ENCODE results near the gene EPN2. TPM values are rescaled to one million over a fixed set of nuclear protein-coding genes. Genes with fewer than 3 reads are reported as not detected.

Gene EPN2
- total RNA-seq, 1 experiment from 2014 or later = 35.6 TPM

DNA sequence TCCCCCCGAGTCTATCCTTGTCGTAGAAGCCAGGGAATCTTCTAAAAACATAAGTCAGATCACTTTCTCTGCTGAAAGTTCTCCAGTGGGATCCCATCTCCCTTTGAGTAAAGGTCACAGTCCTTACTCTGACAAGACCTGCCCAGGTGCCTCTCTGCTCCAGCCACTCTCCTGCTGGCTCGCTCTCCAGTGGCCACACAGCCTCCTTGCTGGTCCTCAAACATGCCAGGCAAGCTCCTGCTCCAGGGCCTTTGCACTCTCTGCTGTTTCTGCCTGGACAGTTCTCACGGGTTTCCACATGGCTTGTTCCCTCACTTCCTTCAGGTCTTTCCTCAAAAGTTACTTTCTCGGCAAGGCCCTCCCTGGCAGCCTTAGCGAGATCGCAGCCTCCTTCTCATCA, 122.0 kb downstream of the EPN2 start:
- H3K4me1 Mint-ChIP-seq (ENCODE audit: low read depth, unreplicated experiment) = no peaks in the 10 kb centered on the region
- intact Hi-C loops (cut with micrococcal nuclease; ENCODE audit: unreplicated experiment) = no loop called here
- no TSS peak for BruUV-seq (replicated peaks)
- no peaks in the 10 kb centered on the region for H3K9me3 Mint-ChIP-seq (ENCODE audit: unreplicated experiment)
- ChIA-PET POLR2A (no interaction called here), CTCF (no interaction called here)
- no peak overlapping the region for H3K27ac Mint-ChIP-seq (ENCODE audit: unreplicated experiment)
- H3K4me3 Mint-ChIP-seq (ENCODE audit: unreplicated experiment) = no peak overlapping the region
- Histone ChIP-seq H3K4me1 (peaks cover 6% of the 10 kb centered on the region), H3K27me3 (replicated peaks; ENCODE audit: control insufficient read depth, insufficient read depth, low read length) (no peaks in the 10 kb centered on the region; the same call in 1 of the 2 replicates), H3K4me3 (ENCODE audit: low read depth, low read length) (no peak overlapping the region), H3K36me3 (ENCODE audit: control insufficient read depth, insufficient read depth, low read length) (no peaks in the 10 kb centered on the region), H3K9me3 (no peaks in the 10 kb centered on the region)
- H3K36me3 Mint-ChIP-seq (ENCODE audit: insufficient read depth, unreplicated experiment) = no peaks in the 10 kb centered on the region
- no peaks in the 10 kb centered on the region for H3K27me3 Mint-ChIP-seq (ENCODE audit: insufficient read depth, unreplicated experiment)
- DNase-seq = peak in 1 of 2 experiments; percentile 15
- TF ChIP-seq, protein P1, sequence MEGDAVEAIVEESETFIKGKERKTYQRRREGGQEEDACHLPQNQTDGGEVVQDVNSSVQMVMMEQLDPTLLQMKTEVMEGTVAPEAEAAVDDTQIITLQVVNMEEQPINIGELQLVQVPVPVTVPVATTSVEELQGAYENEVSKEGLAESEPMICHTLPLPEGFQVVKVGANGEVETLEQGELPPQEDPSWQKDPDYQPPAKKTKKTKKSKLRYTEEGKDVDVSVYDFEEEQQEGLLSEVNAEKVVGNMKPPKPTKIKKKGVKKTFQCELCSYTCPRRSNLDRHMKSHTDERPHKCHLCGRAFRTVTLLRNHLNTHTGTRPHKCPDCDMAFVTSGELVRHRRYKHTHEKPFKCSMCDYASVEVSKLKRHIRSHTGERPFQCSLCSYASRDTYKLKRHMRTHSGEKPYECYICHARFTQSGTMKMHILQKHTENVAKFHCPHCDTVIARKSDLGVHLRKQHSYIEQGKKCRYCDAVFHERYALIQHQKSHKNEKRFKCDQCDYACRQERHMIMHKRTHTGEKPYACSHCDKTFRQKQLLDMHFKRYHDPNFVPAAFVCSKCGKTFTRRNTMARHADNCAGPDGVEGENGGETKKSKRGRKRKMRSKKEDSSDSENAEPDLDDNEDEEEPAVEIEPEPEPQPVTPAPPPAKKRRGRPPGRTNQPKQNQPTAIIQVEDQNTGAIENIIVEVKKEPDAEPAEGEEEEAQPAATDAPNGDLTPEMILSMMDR (IDR thresholded peaks at IDR 0.05; ENCODE audit: insufficient read depth in 1 of 2, low read depth in 1 of 2, low read length in 1 of 2, severe bottlenecking in 1 of 2, unreplicated experiment in 1 of 2) = no peak

DNA sequence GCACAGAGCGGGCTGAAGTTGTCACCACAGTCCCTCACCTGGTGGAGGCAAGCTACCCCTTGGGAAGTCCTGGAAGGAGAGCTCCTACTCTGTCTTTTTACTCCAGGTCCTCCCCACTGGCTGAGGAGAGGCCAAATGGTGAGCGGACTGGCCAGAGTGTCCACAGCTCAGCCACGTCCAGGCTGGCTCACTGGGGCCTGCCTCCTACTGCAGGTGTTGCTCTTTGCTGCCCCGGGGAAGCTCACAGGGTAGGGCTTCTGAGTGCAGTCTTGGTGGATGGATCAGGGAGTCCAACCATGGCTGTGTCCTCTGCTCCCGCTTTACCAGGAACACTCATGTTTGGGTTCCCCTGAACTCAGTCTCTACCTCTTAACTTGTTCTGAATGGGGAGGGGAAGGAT, 122.7 kb downstream of the EPN2 start:
- intact Hi-C loops (cut with micrococcal nuclease; ENCODE audit: unreplicated experiment) = no loop called here
- Mint-ChIP-seq H3K36me3 (ENCODE audit: insufficient read depth, unreplicated experiment) (no peaks in the 10 kb centered on the region), H3K9me3 (ENCODE audit: unreplicated experiment) (no peaks in the 10 kb centered on the region), H3K27me3 (ENCODE audit: insufficient read depth, unreplicated experiment) (no peaks in the 10 kb centered on the region), H3K4me3 (ENCODE audit: unreplicated experiment) (no peak overlapping the region), H3K4me1 (ENCODE audit: low read depth, unreplicated experiment) (no peaks in the 10 kb centered on the region), H3K27ac (ENCODE audit: unreplicated experiment) (no peak overlapping the region)
- POLR2A ChIA-PET = no interaction called here
- H3K9me3 ChIP-seq = no peaks in the 10 kb centered on the region
- CTCF ChIA-PET = no interaction called here
- peak in 1 of 2 experiments; percentile 22 for DNase-seq
- peaks cover 6% of the 10 kb centered on the region for H3K4me1 ChIP-seq
- H3K27me3 ChIP-seq (replicated peaks; ENCODE audit: control insufficient read depth, insufficient read depth, low read length) = no peaks in the 10 kb centered on the region; the same call in 1 of the 2 replicates
- BruUV-seq (replicated peaks) = no TSS peak
- TF ChIP-seq, protein P1 (IDR thresholded peaks at IDR 0.05; ENCODE audit: insufficient read depth in 1 of 2, low read depth in 1 of 2, low read length in 1 of 2, severe bottlenecking in 1 of 2, unreplicated experiment in 1 of 2) = no peak
- H3K36me3 ChIP-seq (ENCODE audit: control insufficient read depth, insufficient read depth, low read length) = no peaks in the 10 kb centered on the region
- no peak overlapping the region for H3K4me3 ChIP-seq (ENCODE audit: low read depth, low read length)

DNA sequence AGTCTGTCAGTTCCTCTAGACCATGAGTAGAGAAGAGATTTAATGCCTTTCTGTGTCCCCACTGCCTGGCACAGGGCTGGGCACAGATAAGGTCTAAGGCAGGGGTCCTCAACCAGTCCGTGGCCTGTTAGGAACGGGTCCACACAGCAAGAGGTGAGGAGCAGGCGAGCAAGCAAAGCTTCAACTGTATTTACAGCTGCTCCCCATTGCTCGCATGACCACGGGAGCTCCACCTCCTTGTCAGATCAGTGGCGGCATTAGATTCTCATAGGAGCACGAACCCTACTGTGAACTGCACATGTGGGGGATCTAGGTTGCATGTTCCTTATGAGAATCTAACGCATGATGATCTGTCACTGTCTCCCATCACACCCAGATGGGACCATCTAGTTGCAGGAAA, 123.6 kb downstream of the EPN2 start:
- Histone ChIP-seq H3K4me1 (peaks cover 6% of the 10 kb centered on the region), H3K9me3 (no peaks in the 10 kb centered on the region), H3K27me3 (replicated peaks; ENCODE audit: control insufficient read depth, insufficient read depth, low read length) (no peaks in the 10 kb centered on the region; the same call in 1 of the 2 replicates), H3K36me3 (ENCODE audit: control insufficient read depth, insufficient read depth, low read length) (no peaks in the 10 kb centered on the region), H3K4me3 (ENCODE audit: low read depth, low read length) (no peak overlapping the region)
- intact Hi-C loops (cut with micrococcal nuclease; ENCODE audit: unreplicated experiment) = no loop called here
- BruUV-seq (replicated peaks) = no TSS peak
- Mint-ChIP-seq H3K4me3 (ENCODE audit: unreplicated experiment) (no peak overlapping the region), H3K4me1 (ENCODE audit: low read depth, unreplicated experiment) (no peaks in the 10 kb centered on the region), H3K27me3 (ENCODE audit: insufficient read depth, unreplicated experiment) (no peaks in the 10 kb centered on the region), H3K9me3 (ENCODE audit: unreplicated experiment) (no peaks in the 10 kb centered on the region), H3K36me3 (ENCODE audit: insufficient read depth, unreplicated experiment) (no peaks in the 10 kb centered on the region), H3K27ac (ENCODE audit: unreplicated experiment) (peak overlapping the region; percentile 39)
- peak in 1 of 2 experiments; percentile 27 for DNase-seq
- ChIA-PET CTCF (no interaction called here), POLR2A (interaction anchor here (3.1 kb wide), 1 partner anchor 17 kb away, joined by 30 read pairs; the partner anchor contains the start of gene MAPK7)
- TF ChIP-seq, protein P1 (IDR thresholded peaks at IDR 0.05; ENCODE audit: insufficient read depth in 1 of 2, low read depth in 1 of 2, low read length in 1 of 2, severe bottlenecking in 1 of 2, unreplicated experiment in 1 of 2) = no peak
